Ecto neural progenitor cell (in vitro differentiated cells): ENCODE measurements around the gene CD79A.

Source experiments
- DNase-seq: peaks from one replicate; pipeline ENCODE4 v3.0.0-alpha.2; 2018; ENCODE audit warnings: low spot score

CD79A gene

DNA sequence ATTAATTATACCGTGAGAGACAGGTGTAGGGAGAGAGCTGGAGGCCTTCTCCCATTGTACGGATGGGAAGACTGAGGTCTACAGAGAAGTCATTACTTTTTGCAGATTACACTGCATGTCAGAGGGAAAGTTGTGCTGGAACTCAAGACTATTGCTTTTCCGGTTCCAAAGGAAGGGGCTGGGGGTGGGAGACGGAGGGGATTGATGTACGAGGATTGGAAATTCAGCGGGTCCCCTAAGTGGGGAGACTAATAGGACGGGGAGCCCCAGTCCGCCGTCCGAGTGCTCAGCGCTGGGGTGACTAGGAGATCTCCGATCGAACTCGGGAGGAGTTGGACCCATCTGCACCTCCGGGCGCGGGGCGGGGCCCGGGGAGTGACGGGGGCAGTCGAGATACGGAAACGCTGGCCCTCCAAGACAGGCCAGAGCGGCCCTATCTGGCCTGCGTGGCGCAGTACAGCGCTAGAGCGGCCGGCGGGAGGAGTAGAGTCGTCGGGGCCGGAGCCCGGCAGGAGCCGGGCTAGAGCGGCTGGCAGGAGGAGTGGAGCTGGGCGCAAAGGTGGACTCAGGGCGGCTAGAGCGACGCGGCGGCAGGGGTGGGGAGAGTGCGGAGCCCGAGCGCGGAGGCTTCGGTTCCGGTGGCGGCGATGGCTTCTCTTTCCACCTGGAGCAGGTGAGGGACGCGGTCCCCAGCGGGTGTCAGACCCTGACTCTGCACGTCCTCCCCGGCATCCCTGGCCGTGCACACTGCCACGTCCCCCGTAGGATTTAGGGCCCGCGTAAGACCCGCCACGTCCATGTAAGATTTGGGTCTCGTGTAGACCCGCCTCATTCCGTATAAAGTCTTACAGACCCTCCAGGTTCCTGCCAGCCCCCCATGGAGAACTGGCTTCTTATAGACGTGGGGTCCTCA is 7.0 kb downstream of the CD79A start:
- DNase-seq: peak; percentile 94

DNA sequence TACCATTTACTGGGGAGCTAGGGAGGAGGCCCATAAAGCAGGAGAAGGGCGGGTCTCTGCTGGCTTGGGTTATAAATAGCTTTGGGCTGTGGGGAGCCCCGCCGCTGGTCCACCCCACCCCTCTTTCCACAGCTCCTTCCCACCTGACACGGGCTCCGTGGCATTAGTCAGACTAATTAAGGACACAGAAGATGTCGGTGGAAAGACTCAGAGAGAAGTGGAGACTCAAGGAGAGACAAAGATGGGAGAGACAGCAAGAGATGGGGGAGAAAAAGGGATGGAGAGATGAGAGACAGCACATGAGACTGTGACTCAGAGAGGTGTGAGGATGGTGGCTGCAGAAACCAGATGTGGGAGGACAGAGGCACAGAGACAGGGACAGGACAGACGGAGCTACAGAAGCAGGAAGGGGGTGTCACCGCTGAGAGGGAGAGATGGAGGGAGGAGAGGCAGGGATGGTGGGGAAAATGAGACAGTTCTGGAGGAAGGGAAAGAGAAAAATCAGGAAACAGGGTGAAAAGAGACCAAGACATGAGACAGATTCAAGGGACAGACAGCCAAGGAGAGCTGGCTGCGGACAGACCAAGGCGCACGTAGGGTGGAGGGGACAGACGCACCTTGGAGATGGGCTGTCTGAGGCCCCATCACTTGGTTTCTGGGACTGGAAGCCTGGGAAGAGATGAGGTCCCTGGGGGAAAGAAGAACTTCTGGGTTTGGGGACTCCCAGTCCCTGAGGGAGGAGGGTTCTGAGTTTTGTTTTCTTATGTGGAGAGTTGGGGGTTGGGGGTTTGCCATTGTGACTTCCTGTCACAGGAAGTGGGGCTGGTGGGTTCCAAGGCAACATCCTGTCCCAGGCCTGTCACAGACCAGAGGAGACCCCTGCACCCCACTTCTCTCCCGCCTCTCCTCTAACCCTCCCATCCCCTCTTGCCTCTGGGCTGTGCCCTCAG is 10.0 kb downstream of the CD79A start:
- no peak for DNase-seq

DNA sequence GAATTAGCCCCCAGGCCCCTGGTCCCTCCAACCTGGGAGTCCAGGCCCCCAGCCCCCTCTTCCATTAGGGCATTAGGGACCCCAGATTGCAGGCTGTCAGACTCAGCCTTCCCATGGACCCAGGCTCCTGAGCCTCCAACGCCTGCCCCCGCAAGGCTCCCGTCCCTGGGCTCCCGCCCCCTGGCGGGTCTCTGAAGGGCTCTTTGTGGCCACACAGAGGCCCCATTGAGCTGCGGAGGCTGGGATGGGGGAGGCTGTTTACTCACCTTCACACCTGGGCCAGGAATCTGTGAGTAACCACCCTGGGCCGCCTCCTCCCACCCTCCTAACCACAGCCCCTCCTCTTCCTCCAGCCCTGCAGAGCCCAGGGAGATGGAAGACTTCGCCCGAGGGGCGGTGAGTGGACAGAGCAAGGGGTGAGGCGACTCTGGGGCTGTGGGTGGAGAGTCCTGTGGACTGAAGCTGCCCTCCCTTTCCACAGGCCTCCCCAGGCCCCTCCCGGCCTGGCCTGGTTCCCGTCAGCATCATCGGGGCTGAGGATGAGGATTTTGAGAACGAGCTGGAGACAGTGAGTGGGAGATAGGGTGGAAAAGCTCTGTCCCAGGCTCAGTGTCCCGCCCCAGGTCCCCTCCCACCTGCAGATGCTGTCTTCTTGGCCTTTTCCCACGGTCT is 10.8 kb downstream of the CD79A start:
- DNase-seq: no peak

DNA sequence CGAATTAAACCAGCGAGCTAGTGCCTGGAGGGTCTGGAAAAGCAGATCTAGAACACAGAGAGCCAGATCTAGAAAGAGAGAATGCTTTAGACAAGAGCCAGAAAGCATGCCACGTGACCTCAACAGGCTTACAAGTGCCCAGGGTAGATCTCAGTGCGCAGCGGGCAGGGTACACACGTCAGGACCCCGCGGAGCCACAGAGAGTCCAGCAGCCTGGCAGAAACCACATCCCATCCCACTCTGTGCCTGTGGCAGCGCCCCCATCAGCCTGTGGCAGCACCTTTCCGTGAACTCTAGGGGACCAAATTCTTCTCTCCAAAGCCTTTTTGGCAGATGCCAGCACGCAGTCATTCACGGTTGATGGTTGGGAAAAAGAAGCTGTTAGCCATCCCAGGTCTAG is 11.8 kb downstream of the CD79A start:
- no peak for DNase-seq

DNA sequence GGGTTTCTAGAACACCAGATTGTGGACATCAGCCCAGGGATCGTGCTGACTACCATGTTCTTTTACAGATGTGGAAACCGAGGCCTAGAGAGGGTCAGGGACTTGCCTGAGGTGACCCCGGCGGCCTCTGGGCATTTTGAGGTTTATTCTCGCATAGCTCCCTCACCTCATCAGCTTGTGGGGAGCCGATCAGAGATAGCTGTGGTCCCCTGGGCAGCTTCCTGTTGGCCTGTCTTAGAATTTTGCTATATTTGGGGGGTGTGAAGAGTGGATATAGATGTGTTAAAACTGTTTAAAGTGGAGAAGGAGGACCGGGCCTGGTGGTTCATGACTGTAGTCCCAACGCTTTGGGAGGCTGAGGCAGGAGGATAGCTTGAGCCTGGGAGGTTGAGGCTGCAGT is 12.8 kb downstream of the CD79A start:
- DNase-seq: no peak

DNA sequence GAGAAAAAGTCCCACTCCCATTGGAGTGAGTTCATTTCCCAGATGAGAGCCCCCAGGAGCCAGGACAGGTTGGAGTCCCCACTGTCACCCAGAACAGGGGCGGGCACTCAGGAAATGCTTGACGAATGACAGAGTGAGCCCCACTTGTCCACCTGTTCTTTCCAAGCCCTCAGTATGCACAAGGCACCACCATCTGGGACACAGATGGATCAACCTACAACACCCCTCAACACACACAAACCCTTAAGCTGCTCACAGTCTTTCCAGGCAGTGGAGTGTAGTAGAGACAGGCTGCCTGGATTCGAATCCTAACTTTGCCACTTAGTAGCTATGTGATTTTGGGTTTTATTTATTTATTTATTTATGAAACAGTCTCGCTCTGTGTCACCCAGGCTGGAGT is 13.9 kb downstream of the CD79A start:
- no peak for DNase-seq

DNA sequence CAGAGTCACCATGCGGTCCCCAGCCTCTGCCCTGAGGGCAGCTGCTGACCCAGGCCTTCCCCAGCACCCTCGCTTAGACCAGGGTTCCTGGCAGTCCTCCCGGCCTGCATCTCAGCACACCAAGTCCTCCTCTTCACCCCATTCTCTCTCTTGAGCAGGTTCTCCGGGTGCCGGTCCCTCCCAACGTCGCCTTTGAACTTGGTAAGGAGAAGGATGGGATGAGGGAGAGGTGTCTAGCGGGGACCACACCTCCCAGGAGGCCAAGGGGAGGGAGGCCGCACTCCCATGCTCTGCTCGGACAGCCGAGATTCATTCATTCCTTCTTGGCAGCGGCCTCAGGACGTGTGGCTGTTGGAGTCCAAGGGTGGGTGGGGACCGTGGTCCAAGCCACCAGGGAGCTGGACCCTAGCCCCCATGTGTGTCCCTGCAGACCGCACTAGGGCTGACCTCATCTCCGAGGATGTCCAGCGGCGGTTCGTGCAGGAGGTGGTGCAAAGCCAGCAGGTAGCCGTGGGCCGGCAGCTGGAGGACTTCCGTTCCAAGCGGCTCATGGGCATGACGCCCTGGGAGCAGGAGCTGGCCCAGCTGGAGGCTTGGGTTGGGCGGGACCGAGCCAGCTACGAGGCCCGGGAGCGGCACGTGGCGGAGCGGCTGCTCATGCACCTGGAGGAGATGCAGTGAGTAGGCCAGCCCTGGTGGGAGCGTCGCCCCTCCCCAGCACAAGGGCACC is 15.3 kb downstream of the CD79A start:
- DNase-seq: no peak

DNA sequence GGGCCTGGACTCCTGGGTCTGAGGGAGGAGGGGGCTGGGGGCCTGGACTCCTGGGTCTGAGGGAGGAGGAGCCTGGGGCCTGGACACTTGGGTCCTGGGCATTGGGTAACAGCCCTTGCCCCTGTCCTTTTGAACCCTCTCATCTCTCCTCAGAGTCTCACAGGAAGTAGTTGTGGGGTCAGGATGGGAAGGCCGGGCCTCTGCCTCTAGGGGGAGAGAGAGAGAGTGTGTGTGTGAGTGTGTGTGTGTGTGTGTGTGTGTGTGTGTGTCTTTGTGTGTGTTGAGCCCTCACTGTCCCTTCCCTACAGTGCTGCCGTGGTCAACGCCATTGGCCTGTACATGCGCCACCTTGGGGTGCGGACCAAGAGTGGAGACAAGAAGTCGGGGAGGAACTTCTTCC is 16.8 kb downstream of the CD79A start:
- DNase-seq: no peak

DNA sequence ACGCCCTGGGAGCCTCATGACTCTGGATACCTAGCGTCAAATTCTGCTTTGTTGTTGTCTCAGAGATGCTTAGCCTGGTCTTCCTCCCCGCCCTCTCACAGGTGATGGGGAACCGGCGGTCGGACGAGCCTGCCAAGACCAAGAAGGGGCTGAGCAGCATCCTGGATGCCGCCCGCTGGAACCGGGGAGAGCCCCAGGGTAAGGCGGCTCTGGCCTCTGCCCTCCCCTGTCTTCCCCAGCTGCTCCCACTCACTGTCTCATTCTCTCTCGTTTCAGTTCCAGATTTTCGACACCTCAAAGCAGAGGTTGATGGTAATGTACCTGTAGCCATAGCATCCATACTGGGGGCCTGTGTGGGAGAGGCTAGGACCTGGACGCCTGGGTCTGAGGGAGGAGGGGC is 17.3 kb downstream of the CD79A start:
- DNase-seq: no peak

DNA sequence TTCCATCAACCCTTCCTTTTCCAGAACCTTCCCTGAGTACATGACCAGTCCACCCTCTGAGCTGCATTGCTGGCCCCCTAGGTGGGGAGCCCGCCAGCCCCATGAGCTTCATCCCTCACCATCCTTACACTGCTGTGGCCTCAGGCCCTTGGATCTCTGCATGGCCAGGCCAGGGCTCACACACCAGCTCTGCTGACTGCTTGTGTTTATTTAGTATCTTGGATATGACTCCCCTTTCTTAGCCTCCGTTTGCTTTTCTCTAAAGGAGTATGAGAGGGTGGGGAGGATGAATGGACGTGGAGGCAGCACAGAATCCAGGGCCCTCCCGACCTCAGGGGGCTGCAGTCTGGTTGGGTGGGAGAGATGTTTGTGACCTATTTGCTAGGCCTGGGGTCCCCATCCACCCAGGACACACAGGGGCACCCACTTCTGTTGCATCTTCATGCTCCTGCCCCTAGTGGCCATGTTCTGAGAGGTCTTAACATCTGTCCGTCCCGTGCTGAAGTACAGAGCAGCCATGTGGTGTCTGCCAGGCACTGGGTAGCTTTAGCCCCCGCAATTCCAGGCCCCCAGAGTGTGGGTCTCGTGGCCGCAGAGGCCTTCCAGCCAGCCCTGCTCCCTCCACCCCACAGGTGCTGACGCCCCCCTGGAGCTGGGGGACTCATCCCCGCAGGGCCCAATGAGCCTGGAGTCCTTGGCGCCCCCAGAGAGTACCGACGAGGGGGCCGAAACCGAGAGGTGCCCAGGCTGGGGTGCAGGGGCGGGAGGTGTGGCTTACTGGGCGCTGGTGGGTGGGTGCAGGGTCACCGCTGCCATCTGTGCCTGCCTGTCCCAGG is 18.9 kb downstream of the CD79A start:
- no peak for DNase-seq

DNA sequence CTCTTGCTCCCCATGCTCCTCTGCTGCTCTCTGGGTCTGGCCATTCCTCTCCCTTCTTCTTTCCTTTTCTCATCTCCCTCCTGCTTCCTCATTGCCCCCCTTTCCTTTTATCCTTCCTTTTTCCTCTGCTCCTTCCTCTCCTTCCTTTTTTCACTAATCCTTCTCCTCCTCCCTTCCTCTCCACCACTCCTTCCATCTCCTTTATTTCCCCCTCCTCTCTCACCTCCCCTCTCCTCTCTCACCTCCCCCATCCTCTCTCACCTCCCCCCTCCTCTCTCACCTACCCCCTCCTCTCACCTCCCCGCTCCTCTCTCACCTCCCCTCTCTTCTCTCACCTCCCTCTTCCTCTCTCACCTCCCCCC is 19.5 kb downstream of the CD79A start:
- DNase-seq: no peak

DNA sequence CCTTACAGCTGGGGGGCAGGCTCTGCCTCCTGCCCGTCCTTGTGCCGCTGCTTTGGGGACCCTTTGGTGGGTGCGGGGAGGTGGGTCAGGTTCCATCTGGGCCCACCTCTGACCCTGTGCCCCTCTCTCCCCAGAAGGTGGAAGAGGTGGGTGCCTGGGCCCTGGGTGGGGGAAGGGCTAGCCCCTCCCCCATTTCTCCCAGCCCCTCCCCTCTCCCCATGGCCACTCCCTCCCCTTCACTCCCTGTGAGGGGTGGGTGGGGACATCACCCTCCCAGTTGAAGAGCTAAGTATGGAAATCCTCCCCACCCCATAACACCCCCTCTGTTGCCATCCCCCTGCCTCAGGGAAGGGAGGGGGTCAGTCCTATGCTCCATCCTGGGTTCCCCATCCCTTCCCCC is 20.1 kb downstream of the CD79A start:
- no peak for DNase-seq

DNA sequence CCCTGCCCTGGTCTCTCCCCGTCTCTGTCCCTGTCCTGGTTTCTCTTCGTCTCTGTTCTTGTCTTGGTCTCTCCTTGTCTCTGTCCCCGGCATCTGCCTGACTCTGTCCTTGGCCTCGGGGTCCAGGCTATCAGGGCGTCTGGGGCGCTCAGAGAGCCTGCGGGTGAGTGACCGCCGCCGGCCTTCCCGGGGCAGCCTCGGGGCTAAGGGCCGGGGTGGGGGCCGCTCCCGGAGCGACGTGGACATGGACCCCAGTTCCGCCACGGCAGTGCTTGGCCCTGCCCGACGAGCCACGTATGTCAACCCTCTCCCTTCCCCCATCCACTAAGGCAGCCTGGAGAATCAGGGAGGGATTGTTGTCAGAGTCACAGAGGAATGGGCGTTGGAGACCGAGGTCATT is 20.7 kb downstream of the CD79A start:
- no peak for DNase-seq

DNA sequence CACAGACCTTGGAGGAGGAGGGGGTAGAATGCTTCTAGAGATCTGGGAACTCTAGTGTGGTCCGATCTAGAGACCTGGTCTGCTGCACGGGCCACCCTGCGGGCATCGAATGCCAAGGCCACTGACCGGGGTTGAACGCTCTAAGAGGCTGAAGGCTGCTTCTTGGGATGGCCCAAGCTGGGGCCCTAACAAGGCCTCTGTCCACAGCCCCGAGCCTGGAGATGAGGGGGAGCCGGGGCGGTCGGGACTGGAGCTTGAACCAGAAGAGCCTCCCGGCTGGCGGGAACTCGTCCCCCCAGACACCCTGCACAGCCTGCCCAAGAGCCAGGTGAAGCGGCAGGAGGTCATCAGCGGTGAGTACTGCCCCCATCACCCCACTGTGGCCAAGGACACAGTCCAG is 21.2 kb downstream of the CD79A start:
- DNase-seq: no peak

DNA sequence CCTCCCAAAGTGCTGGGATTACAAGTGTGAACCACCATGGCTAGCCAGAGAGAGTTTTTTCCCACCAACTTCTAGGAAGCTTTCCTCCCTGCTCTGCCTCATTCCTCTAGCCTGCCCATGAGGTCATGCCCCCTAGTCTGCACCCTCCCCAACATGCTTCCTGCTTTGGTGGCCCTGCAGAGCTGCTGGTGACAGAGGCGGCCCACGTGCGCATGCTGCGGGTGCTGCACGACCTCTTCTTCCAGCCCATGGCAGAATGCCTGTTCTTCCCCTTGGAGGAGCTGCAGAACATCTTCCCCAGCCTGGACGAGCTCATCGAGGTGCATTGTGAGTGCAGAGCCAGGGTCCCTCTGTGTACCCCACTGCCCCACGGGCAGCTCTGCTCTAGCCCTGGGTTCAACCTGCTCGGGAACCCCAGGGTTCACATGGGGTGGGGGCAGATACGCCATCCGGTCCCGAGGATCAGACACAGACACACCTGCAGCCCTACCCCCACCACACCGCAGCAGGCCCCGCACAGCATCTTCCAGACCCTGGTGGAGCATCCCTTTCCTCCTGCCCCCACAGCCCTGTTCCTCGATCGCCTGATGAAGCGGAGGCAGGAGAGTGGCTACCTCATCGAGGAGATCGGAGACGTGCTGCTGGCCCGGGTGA is 24.8 kb downstream of the CD79A start:
- no peak for DNase-seq

DNA sequence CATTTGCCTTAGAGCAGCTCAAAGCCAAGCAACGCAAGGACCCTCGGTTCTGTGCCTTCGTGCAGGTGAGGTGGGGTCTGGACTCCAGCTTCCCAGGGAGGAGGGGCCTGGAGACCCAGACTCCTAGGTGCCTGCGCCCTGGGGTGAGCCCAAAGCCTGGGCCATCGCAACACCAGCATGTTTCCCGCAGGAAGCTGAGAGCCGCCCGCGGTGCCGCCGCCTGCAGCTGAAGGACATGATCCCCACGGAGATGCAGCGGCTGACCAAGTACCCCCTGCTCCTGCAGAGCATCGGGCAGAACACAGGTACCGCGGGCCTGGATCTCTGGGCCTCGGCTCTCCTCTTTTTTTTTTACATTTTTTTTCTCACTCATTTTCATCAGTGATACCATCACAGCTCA is 25.5 kb downstream of the CD79A start:
- DNase-seq: no peak

DNA sequence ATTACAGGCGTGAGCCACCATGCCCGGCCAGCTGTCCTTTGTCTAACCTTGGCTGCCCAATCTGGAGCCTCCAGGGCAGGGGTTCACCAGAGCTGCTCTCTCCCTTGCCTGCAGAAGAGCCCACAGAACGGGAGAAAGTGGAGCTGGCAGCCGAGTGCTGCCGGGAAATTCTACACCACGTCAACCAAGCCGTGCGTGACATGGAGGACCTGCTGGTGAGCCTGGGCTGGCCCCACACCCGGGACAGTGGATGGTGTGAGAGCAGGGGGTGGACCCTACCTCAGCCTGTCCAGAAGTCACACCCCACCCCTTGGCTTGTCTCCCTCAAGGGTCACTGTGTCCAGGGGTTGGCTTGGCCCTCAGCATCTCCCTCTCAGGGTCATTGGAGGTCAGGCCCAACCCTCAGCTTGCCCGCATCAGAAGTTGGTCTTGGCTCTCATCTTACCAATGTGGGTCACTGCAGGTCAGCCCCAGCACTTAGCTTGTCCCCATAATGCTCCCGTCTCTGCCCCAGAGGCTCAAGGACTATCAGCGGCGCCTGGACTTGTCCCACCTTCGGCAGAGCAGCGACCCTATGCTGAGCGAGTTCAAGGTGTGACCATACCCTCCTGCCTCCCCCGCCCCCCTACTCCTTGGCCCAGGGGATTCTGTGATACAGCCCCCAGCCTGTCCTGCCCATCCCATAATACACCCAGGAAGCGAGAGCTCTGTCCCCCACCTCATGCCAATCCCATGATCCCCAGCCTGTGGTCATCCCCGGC is 26.3 kb downstream of the CD79A start:
- DNase-seq: no peak

DNA sequence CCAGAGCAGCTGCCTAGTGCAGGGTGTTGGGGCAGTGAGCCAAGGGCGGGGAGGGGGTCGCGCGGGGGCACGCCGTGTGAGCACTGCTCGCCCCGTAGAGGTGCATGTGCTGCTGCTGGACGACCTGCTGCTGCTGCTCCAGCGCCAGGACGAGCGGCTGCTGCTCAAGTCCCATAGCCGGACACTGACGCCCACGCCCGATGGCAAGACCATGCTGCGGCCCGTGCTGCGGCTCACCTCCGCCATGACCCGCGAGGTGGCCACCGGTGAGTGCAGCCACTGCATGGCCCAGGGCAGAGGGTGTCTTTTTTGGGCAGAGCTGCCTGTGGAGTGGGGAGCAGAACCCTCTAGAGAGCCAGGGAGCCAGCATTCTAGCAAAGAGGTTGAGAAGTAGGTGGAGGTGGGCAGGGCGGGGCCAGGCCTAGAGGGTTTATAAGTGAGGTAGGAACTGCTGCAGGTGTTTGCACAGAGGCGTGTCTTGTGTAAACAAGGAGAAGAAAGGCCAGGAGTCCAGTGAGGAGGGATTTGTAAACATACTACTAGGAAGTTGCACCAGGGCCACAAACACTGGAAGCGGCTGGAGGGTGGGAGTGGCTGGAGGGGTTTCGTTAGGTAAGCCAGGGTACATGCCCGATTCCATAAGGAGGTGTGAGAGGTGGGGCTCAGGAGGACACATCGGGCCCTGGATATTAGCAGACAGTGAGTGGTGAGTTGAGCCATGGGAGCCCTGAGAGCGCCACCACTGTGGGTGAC is 27.2 kb downstream of the CD79A start:
- no peak for DNase-seq
